ENCODE data around the gene SLC44A4. TPM values are rescaled to one million over a fixed set of nuclear protein-coding genes. Genes with fewer than 3 reads are reported as not detected.
"Not testable (repeated sequence)": the region's sequence is repeated elsewhere in the genome, so short reads cannot be mapped to it uniquely, and the experiment has no call there.

The SLC44A4 gene
- total RNA-seq, 1 donor: not detected

GRCh38 chr6:31862344-31863235 is 16.2 kb downstream of the SLC44A4 start, which contains the start of gene NEU1:
Gene NEU1 (minus strand): TSS chr6:31862821. CDS start chr6:31862776, 45 bp downstream.
- H3K4me3 ChIP-seq (ENCODE audit: low read depth, low read length): peak within 1 kb of the TSS; percentile 83
- no peak for TF ChIP-seq CTCF (IDR thresholded peaks at IDR 0.05; ENCODE audit: insufficient read depth, low read depth, low read length)
- peak; percentile 100 for DNase-seq (ENCODE audit: low read depth)

- no peak for TF ChIP-seq CTCF (IDR thresholded peaks at IDR 0.05; ENCODE audit: insufficient read depth, low read depth, low read length)
- peak overlapping the region; percentile 75 for H3K4me3 ChIP-seq (ENCODE audit: low read depth, low read length)
- DNase-seq (ENCODE audit: low read depth): no peak
These were observed 16.9 kb downstream of the SLC44A4 start for GRCh38 chr6:31861919-31862343.

- no peak for DNase-seq (ENCODE audit: low read depth)
- TF ChIP-seq CTCF (IDR thresholded peaks at IDR 0.05; ENCODE audit: insufficient read depth, low read depth, low read length): no peak
- H3K4me3 ChIP-seq (ENCODE audit: low read depth, low read length): no peak overlapping the region
These were observed 17.6 kb downstream of the SLC44A4 start for GRCh38 chr6:31861150-31861549.

- no peak for TF ChIP-seq CTCF (IDR thresholded peaks at IDR 0.05; ENCODE audit: insufficient read depth, low read depth, low read length)
- H3K4me3 ChIP-seq (ENCODE audit: low read depth, low read length): no peak overlapping the region
- no peak for DNase-seq (ENCODE audit: low read depth)
These were observed 18.4 kb downstream of the SLC44A4 start for GRCh38 chr6:31860349-31860748.

GRCh38 chr6:31859923-31860322 is 18.9 kb downstream of the SLC44A4 start:
- H3K4me3 ChIP-seq (ENCODE audit: low read depth, low read length): no peak overlapping the region
- DNase-seq (ENCODE audit: low read depth): no peak
- no peak for TF ChIP-seq CTCF (IDR thresholded peaks at IDR 0.05; ENCODE audit: insufficient read depth, low read depth, low read length)

GRCh38 chr6:31858707-31859106 is 20.1 kb downstream of the SLC44A4 start:
- H3K4me3 ChIP-seq (ENCODE audit: low read depth, low read length): no peak overlapping the region
- no peak for TF ChIP-seq CTCF (IDR thresholded peaks at IDR 0.05; ENCODE audit: insufficient read depth, low read depth, low read length)
- no peak for DNase-seq (ENCODE audit: low read depth)

GRCh38 chr6:31857774-31858173 is 21.0 kb downstream of the SLC44A4 start:
- not testable (repeated sequence) for DNase-seq (ENCODE audit: low read depth); H3K4me3 ChIP-seq (ENCODE audit: low read depth, low read length)

- H3K4me3 ChIP-seq (ENCODE audit: low read depth, low read length): not testable (repeated sequence)
These were observed 26.6 kb downstream of the SLC44A4 start for GRCh38 chr6:31851980-31852718.

More at GRCh38 chr6:31851980-31852718, 26.6 kb downstream of the SLC44A4 start:
- DNase-seq (ENCODE audit: low read depth): not testable (repeated sequence)
